Measurements from ENCODE around the gene COL4A2.

COL4A2 gene

GRCh38 chr13:110341445-110342244 lies 34.6 kb downstream of the COL4A2 start:
- DNase-seq, result no peak

DNA sequence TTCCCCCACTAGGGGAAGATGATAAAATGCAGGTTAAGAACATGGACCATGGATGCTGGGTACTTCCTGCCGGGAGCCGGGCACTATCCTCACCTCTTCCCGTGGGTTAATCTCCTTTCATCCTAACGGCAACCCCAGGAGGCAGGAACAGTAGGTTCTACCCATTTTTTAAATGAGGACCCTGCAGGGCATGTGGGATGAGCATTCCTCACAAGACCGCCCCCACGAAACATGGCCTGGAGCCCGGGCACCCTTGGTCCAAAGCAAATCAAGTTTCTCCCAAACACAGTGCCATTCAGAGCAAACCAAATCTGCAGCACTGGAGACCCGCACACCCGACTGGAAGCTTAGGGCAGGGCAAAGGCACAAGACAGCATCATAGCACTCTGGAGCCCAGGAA lies 35.4 kb downstream of the COL4A2 start:
- no peak for DNase-seq

GRCh38 chr13:110343241-110343865 lies 36.3 kb downstream of the COL4A2 start:
- no peak for DNase-seq

DNA sequence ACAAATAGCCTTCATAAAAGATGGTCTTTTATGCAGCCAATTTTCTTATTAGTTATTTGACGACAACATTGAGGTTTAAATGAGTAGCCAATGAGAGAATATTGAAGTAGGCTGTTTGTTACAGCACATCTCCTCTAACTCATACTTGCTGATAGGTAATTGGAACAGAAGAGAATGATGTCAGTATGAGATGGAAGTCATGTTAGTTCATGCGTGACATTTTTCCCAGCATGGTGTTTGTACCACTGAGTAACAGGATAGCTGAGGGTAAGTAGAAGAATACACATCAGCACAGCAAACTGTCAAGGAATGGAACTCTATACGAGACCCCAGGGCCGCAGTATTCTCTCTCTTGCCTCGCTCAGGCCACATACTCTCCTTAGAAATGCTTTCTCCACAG lies 37.2 kb downstream of the COL4A2 start:
- DNase-seq, result no peak

- no peak for DNase-seq
Observed at GRCh38 chr13:110345266-110345665, 38.2 kb downstream of the COL4A2 start.

- no peak for DNase-seq
Observed at GRCh38 chr13:110345701-110346100, 38.6 kb downstream of the COL4A2 start.

DNA sequence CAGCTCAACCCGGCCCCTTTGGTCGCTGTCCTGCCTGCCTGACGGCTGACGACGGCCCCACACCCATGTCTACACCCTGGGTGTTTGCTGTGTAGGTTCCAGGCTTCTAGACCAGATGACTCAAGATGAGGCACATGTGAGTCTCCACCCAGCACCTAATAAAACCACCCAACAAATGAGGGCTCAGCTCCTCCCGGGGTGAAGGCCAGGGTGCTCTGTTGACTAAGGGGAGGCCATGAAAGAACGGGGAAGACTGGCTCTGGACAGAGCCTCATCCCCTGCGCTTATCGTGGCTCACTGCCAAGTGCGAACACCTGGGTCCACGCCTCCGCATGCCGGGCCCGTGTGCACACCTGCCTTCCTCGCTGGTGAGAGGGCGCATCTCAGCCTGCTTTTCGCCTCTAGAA lies 39.6 kb downstream of the COL4A2 start:
- DNase-seq, result no peak

DNA sequence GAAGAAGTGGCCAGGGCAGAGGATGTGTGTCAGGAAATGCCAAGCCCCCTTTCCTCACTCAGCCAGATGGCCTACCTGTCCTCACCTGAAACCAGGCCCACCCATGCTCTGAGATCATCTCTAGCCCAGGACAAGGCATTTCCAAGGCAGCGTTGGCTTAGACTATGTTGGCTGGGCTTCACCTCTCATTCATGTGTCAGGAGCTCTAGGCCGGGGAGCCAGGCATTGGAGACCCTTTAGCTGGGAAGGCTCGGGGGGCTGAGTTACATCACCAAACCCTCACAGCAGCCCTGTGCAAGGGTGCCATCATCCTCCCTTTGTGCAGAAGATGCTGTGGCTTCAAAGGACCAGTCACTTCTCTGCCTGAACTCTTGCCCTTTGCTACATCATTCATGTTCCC lies 40.0 kb downstream of the COL4A2 start:
- no peak for DNase-seq

GRCh38 chr13:110347535-110348308 lies 40.6 kb downstream of the COL4A2 start:
- DNase-seq, result no peak

DNA sequence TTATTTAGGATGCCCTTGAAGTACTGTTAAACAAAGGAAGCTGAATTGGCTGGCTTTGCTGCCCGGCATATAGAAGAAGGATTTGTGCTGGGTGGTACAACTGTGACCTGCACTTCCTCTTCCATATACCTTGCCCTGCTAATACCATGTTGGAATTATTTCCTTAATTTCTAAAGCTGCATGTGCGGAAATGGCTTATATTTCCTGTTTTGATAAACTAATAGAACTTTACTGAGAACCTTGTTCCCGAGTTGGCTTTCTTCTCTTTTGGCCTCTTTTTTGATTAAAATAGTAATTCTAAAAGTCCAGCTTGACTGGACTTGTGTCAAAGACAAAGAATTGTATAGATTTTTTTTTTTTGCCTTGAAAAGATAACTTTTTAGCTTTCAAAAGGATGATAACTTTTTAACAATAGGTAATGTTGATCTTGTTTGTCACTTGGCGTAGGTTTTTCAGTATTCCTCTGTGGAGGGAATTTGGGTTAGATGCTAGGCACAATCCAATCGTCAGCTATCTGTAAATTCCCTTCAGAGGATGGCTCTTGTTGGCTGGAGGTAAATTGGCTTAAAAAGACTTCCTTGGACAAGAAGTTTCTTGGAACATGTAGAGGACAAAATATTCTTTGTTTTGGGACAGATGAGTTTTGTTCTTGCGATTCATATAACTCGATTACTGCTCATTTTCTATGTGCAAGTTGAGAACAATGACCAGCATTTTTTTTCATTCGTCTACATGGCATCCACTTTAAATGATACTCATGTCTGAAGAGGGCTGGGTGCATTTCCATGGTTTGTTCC lies 41.4 kb downstream of the COL4A2 start:
- DNase-seq, result no peak

- DNase-seq, result no peak
Observed at GRCh38 chr13:110349239-110349638, 42.2 kb downstream of the COL4A2 start.

GRCh38 chr13:110350049-110350448 lies 43.0 kb downstream of the COL4A2 start:
- no peak for DNase-seq

GRCh38 chr13:110350509-110350908 lies 43.4 kb downstream of the COL4A2 start:
- no peak for DNase-seq

GRCh38 chr13:110351636-110352420 lies 44.7 kb downstream of the COL4A2 start:
- no peak for DNase-seq

- DNase-seq, result no peak
Observed at GRCh38 chr13:110352735-110353134, 45.7 kb downstream of the COL4A2 start.

DNA sequence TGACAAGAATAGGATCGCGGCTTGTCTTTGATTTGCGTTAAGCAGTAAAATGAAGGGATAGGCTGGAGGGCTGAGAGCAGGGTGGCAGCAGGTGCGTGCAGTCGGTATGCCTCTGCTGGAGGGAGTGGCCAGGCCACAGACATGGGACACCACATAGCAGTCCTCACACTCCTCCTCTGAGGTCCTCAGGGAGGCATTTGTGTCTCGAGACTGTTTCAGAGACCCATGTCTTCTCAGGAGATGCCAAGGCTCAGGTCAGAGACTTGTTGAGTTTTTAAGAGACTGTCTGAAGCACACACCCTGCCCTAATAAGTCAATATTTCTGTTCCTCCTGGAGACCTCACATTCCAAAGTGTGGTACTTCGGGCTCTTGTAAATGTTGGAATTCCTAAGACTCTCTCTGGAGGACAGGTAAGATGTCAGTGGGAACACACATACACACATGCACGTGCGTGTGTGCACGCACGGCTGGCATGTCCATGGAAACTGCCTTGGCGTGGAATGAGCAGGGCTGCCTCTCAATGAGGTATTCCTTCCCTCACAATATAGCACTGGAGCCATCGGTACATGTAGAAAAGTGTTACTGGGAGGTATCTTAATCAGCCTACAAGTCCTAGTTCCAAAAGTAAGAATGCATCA lies 46.4 kb downstream of the COL4A2 start:
- no peak for DNase-seq

DNA sequence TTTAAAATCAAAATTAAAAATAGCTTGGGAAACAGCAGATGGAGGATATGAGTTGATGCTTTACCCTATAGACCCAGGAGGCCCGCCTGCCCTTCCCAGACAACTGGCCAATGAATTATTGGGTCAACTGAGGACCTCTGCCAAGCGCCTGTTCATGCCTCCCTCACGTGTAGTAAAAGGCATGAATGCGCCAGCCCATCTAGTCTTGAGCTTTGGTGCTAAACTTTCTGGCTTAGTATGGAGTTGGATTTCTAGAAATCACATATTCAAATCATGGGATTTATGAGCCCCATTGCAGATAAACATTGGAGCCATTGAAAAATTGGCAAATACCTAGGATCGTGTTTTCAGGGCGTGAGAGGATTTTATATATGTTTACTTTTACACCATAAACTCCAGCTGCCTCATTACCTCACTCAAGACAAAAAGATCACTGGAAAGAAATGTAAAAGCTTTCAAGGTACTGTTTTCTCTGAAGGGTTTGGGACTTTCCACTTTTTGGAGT lies 47.1 kb downstream of the COL4A2 start:
- DNase-seq, result no peak

DNA sequence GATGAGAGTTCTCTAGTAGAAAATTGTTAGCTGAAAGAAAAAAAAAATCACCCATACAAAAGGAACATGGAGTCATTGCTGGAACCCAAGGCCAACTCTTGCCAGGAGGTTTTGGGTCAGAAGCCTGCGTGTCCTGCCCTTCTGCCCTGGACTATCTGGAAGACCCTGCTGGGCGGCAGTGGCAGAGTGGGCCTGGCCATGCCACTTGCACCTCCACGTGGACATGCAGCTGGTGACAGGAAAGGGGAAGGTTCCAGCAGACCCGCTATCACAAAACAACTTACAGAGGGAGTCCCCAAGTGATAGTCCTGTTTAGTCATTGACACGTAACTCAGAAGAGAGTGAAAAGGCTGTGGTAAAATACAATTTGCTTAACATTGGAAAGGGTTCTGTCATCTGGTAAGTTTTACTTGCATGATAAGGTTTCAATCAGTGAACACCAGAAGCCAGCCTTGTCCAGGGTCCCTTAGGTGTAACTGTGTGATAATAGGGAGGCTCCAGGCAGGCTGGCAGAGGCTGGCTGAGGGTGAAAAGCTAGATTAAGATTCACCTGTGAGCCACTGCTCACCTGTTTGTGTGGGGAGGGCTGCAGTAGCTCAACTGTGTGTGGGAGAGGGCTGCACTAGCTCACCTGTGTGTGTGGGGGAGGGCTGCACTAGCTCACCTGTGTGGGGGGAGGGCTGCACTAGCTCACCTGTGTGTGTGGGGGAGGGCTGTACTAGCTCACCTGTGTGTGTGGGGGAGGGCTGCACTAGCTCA lies 47.8 kb downstream of the COL4A2 start:
- DNase-seq, result no peak

GRCh38 chr13:110356362-110356761 lies 49.3 kb downstream of the COL4A2 start:
- no peak for DNase-seq

- no peak for DNase-seq
Observed at GRCh38 chr13:110358381-110358780, 51.3 kb downstream of the COL4A2 start.

Data from activated CD4-positive, alpha-beta T cell treated with anti-CD3 and anti-CD28 coated beads, Interleukin-2, amount 50 U/mL, for 48 hours (primary cell).